ENCODE measurements around the gene CMTM6.

DNA sequence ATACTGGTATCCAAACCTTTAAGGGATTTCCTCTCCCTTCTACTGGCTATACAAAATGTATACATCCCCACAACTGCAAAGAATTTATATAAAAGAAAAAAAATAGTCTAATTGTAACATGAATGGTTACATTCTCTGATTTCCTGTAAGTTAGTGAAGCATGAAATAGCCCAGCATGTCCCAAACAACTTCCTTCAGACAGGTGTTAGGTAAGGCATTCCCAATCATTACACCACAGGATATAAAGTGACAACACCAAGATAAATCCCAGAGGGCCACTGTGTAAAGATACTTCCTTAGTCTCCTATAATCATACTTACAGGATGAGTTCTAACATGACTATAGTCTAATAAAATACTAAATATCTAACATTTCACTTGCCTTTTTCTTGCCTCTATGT is 7.6 kb downstream of the CMTM6 start:
- no peak for TF ChIP-seq POLR2A (IDR thresholded peaks at IDR 0.05; ENCODE audit: low read length)
- no peak for TF ChIP-seq GATA1 (IDR thresholded peaks at IDR 0.05; ENCODE audit: low read depth, low read length)

All from erythroblast (primary cell).